SK-N-SH (cell line): ENCODE measurements around the gene DYNC1H1. TPM values are rescaled to one million over a fixed set of nuclear protein-coding genes. Genes with fewer than 3 reads are reported as not detected.

ENCODE experiments used
- CTCF ChIA-PET: fragments of 300-600, 350-600 bp; formaldehyde crosslinking; extraction: SDS; loops from one replicate; lab custom pipeline; 2021; lab: Yijun Ruan, JAX
- POLR2A ChIA-PET: fragments of 350-600 bp; sonication (Branson Sonifier 250); formaldehyde crosslinking; extraction: SDS; loops from one replicate; lab custom pipeline; 2020; ENCODE audit warnings: antibody characterized with exemption, inconsistent platforms; lab: Yijun Ruan, JAX
- DNase-seq: peaks from one replicate; pipeline ENCODE4 v3.0.0; 2012
- H2AFZ ChIP-seq: fragments of 200-600 bp; sonication (generic); 2 replicates; pipeline ENCODE4 v1.8.1; 2016; ENCODE audit warnings: antibody characterized with exemption, mild to moderate bottlenecking, low read depth
- H3F3A ChIP-seq: fragments of 200-600 bp; sonication (generic); replicated peaks from 2 replicates; pipeline ENCODE3; 2016; ENCODE audit warnings: antibody characterized with exemption, mild to moderate bottlenecking; ENCODE audit not compliant: insufficient read depth
- H3K27ac ChIP-seq, 2 experiments: fragments of 200-500 bp in 1 of 2; fragments of 200-600 bp in 1 of 2; sonication (Bioruptor generic) in 1 of 2; sonication (generic), shearing (Covaris generic) in 1 of 2; 2 replicates each; pipeline versions ENCODE4 v1.5.1 to v1.6.1; 2014 to 2016; ENCODE audit warnings: low read depth in 2 of 2, inconsistent platforms in 1 of 2, low read length in 1 of 2, mild to moderate bottlenecking in 1 of 2, mixed read lengths in 1 of 2
- H3K27me3 ChIP-seq: fragments of 200-600 bp; sonication (generic), shearing (Covaris generic); 2 replicates; pipeline ENCODE4 v1.6.1; 2016; ENCODE audit warnings: mixed run types; ENCODE audit not compliant: insufficient read depth
- H3K36me3 ChIP-seq, 2 experiments: fragments of 200-500 bp in 1 of 2; fragments of 200-600 bp in 1 of 2; sonication (Bioruptor generic) in 1 of 2; sonication (generic) in 1 of 2; replicated peaks in 1 of 2; 2 replicates each; pipeline versions ENCODE3 to v1.5.1; 2014 to 2016; ENCODE audit warnings: low read length in 1 of 2, mild to moderate bottlenecking in 1 of 2; ENCODE audit not compliant: insufficient read depth in 2 of 2, control insufficient read depth in 1 of 2
- H3K4me1 ChIP-seq, 2 experiments: fragments of 200-500 bp in 1 of 2; fragments of 200-600 bp in 1 of 2; sonication (Bioruptor generic) in 1 of 2; sonication (generic), shearing (Covaris generic) in 1 of 2; 2 replicates each; pipeline versions ENCODE4 v1.5.1 to v1.6.1; 2014 to 2016; ENCODE audit warnings: low read depth in 1 of 2, low read length in 1 of 2, mixed run types in 1 of 2; ENCODE audit not compliant: insufficient read depth in 2 of 2, control insufficient read depth in 1 of 2
- H3K4me2 ChIP-seq: fragments of 200-600 bp; sonication (generic), shearing (Covaris generic); 2 replicates; pipeline ENCODE4 v1.6.1; 2017; ENCODE audit warnings: mixed run types
- H3K4me3 ChIP-seq, 2 experiments: fragments of 200-500 bp in 1 of 2; fragments of 200-600 bp in 1 of 2; sonication (Bioruptor generic) in 1 of 2; sonication (generic), shearing (Covaris generic) in 1 of 2; 2 replicates each; pipeline versions ENCODE4 v1.5.1 to v1.8.1; 2014 to 2016; ENCODE audit warnings: low read depth in 2 of 2, inconsistent platforms in 1 of 2, low read length in 1 of 2, mild to moderate bottlenecking in 1 of 2, mixed read lengths in 1 of 2, moderate library complexity in 1 of 2
- H3K79me2 ChIP-seq: fragments of 200-600 bp; sonication (generic); 2 replicates; pipeline ENCODE4 v1.8.1; 2017; ENCODE audit warnings: mild to moderate bottlenecking; ENCODE audit not compliant: insufficient read depth
- H3K9ac ChIP-seq: fragments of 200-600 bp; sonication (generic); 2 replicates; pipeline ENCODE4 v1.6.1; 2017; ENCODE audit warnings: mixed run types
- H3K9me2 ChIP-seq: fragments of 200-600 bp; sonication (generic); 2 replicates; pipeline ENCODE4 v1.6.1; 2017; ENCODE audit warnings: mixed run types
- H3K9me3 ChIP-seq: fragments of 200-600 bp; sonication (generic); 2 replicates; pipeline ENCODE4 v1.6.1; 2017; ENCODE audit warnings: mixed run types, mild to moderate bottlenecking, moderate library complexity
- H4K20me1 ChIP-seq: fragments of 200-600 bp; sonication (generic); 2 replicates; pipeline ENCODE4 v1.6.1; 2017; ENCODE audit warnings: mild to moderate bottlenecking, mixed run types; ENCODE audit not compliant: insufficient read depth
- GABPA ChIP-seq: IDR thresholded peaks from 2 replicates; pipeline ENCODE4 v1.4.0; 2012; ENCODE audit warnings: low read depth, mild to moderate bottlenecking
- GATA2 ChIP-seq: sonication (generic); formaldehyde crosslinking; IDR thresholded peaks from 2 replicates; pipeline ENCODE4 v1.5.0; 2020; ENCODE audit warnings: mild to moderate bottlenecking, missing genetic modification reagents
- MXI1 ChIP-seq: IDR thresholded peaks from 2 replicates; pipeline ENCODE4 v1.6.1; 2012; ENCODE audit warnings: mild to moderate bottlenecking, low read depth, low read length, improper control_type of control experiment
- NFIC ChIP-seq: IDR thresholded peaks from 2 replicates; pipeline ENCODE4 v1.4.0; 2012; ENCODE audit warnings: borderline replicate concordance
- NRF1 ChIP-seq: IDR thresholded peaks from 2 replicates; pipeline ENCODE4 v1.6.1; 2012; ENCODE audit warnings: low read depth, mild to moderate bottlenecking, low read length
- POLR2AphosphoS5 ChIP-seq: IDR thresholded peaks from 2 replicates; pipeline ENCODE4 v1.6.1; 2012; ENCODE audit warnings: low read depth, low read length
- RXRA ChIP-seq: IDR thresholded peaks from 2 replicates; pipeline ENCODE4 v1.4.0; 2012; ENCODE audit warnings: low read depth, mild to moderate bottlenecking, borderline replicate concordance
- SIN3A ChIP-seq: IDR thresholded peaks from 2 replicates; pipeline ENCODE4 v1.6.1; 2012; ENCODE audit warnings: low read depth, mild to moderate bottlenecking, low read length, moderate library complexity, borderline replicate concordance
- SMC3 ChIP-seq: IDR thresholded peaks from 2 replicates; pipeline ENCODE4 v1.6.1; 2012; ENCODE audit warnings: low read depth, low read length, improper control_type of control experiment
- TAF1 ChIP-seq: IDR thresholded peaks from 2 replicates; pipeline ENCODE4 v1.6.1; 2012; ENCODE audit warnings: low read depth, mild to moderate bottlenecking, low read length, moderate library complexity, borderline replicate concordance
- TEAD4 ChIP-seq: IDR thresholded peaks from 2 replicates; pipeline ENCODE4 v1.4.0; 2012; ENCODE audit warnings: mild to moderate bottlenecking, borderline replicate concordance; ENCODE audit not compliant: insufficient read depth
- YY1 ChIP-seq: IDR thresholded peaks from 2 replicates; pipeline ENCODE4 v1.4.0; 2012; ENCODE audit warnings: low read depth, mild to moderate bottlenecking
- WGBS: methylation state at CpG from one replicate; pipeline ENCODE4 v1.1.6; 2017; ENCODE audit warnings: low lambda C conversion rate; 5-methylcytosine and 5-hydroxymethylcytosine counted together
- polyA plus RNA-seq, 3 experiments: library from polyadenylated mRNA; depleted of rRNA; stranded (reverse); fragments of >200 nt; gene quantifications; 2 replicates each; pipeline ENCODE4 v1.2.3, GENCODE V29; 2012
- TF ChIP-seq, protein P1 (sequence below): IDR thresholded peaks from 2 replicates; pipeline ENCODE4 v1.4.0; 2012; ENCODE audit warnings: low read depth, borderline replicate concordance
- TF ChIP-seq, protein P2 (sequence below): fragments of 150-350 bp; IDR thresholded peaks from 2 replicates; pipeline ENCODE4 v1.6.1; 2016; ENCODE audit warnings: mild to moderate bottlenecking, low read depth, low read length

The DYNC1H1 gene
- polyA plus RNA-seq (2012; rRNA removed): 110 and 140 TPM in 2 replicates
- polyA plus RNA-seq (2012; cell fraction: cytosol; rRNA removed): 78.2 and 105 TPM in 2 replicates
- 354 and 413 TPM in 2 replicates for polyA plus RNA-seq (2012; cell fraction: nucleus; rRNA removed)

DNA sequence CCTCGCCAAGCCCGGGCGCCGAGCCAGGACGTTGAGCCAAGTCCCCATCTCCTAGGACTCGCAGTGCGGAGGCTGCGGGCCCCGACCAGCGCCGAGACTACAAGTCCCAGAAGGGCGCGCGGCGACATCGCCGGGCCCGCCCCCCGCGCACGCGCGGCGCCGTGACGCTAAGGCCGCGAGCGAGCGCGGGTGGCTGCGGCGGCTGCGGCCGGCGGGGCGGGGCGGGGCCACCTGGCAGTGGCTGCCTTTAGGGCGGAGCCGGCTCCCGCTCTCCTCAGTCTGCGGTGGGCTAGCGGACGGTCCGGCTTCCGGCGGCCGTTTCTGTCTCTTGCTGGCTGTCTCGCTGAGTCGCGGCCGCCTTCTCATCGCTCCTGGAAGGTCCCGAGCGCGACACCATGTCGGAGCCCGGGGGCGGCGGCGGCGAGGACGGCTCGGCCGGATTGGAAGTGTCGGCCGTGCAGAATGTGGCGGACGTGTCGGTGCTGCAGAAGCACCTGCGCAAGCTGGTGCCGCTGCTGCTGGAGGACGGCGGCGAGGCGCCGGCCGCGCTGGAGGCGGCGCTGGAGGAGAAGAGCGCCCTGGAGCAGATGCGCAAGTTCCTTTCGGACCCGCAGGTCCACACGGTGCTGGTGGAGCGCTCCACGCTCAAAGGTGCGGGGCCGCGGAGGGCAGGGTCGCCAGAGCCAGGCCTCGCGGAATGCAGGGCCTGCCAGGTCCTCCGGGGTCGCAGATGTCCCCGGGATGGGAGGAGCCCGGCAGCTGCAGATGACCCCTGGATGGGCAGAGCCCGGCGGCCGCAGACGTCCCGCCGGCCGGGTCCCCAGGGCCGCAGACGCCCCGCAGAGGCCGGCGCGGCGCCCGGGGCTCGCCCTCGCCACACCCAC is at the start of gene DYNC1H1:
Gene DYNC1H1, plus strand, starts transcription at position 277 of the 884 bp plus-strand sequence. Its CDS starts 119 bp downstream, at position 396.
- TF ChIP-seq MXI1 (peak; percentile 56), YY1 (peak; percentile 53; the same call in 1 of the 2 replicates), NFIC (peak; percentile 95), SMC3 (no peak), TAF1 (peak; percentile 90), TEAD4 (no peak), RXRA (no peak; the same call in 1 of the 2 replicates), POLR2AphosphoS5 (peak; percentile 98), NRF1 (peak; percentile 85), GABPA (0 out of 2 replicates have a peak, but pooled peaks have one; percentile 24), GATA2 (CRISPR knock-in tag) (no peak), SIN3A (peak; percentile 47; the same call in 1 of the 2 replicates)
- TF ChIP-seq, protein P1, sequence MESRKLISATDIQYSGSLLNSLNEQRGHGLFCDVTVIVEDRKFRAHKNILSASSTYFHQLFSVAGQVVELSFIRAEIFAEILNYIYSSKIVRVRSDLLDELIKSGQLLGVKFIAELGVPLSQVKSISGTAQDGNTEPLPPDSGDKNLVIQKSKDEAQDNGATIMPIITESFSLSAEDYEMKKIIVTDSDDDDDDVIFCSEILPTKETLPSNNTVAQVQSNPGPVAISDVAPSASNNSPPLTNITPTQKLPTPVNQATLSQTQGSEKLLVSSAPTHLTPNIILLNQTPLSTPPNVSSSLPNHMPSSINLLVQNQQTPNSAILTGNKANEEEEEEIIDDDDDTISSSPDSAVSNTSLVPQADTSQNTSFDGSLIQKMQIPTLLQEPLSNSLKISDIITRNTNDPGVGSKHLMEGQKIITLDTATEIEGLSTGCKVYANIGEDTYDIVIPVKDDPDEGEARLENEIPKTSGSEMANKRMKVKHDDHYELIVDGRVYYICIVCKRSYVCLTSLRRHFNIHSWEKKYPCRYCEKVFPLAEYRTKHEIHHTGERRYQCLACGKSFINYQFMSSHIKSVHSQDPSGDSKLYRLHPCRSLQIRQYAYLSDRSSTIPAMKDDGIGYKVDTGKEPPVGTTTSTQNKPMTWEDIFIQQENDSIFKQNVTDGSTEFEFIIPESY: no peak
- TF ChIP-seq, protein P2, sequence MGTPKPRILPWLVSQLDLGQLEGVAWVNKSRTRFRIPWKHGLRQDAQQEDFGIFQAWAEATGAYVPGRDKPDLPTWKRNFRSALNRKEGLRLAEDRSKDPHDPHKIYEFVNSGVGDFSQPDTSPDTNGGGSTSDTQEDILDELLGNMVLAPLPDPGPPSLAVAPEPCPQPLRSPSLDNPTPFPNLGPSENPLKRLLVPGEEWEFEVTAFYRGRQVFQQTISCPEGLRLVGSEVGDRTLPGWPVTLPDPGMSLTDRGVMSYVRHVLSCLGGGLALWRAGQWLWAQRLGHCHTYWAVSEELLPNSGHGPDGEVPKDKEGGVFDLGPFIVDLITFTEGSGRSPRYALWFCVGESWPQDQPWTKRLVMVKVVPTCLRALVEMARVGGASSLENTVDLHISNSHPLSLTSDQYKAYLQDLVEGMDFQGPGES: no peak
- H3K27ac ChIP-seq: peak within 1 kb of the TSS; percentile 83 to 92
- no peaks in the 10 kb centered on the region for H3K9me3 ChIP-seq
- H3K4me2 ChIP-seq: peak within 1 kb of the TSS; percentile 78
- peaks cover 22 to 37% of the 10 kb centered on the region in 2 experiments; a peak in 3 of 4 replicates for H3K4me1 ChIP-seq
- peak; percentile 96 for DNase-seq
- under 1% methylated on average over 52 of the region's 115 CpGs for WGBS
- peak within 1 kb of the TSS; percentile 80 for H2AFZ ChIP-seq
- peak within 1 kb of the TSS; percentile 90 to 97 for H3K4me3 ChIP-seq
- no peaks in the 10 kb centered on the region for H3K27me3 ChIP-seq
- peaks cover 10% of the 10 kb centered on the region for H3F3A ChIP-seq
- peaks cover 30% of the 10 kb centered on the region for H4K20me1 ChIP-seq
- peak within 1 kb of the TSS; percentile 95 for H3K9ac ChIP-seq
- POLR2A ChIA-PET: interaction anchor here (0.6 to 1.1 kb wide), 4 partner anchors 8 to 154 kb away, joined by 3 read pairs; no protein-coding TSS in a partner anchor
- H3K36me3 ChIP-seq: peaks cover 3 to 21% of the 10 kb centered on the region in 2 experiments
- H3K79me2 ChIP-seq: peaks cover 52% of the 10 kb centered on the region
- CTCF ChIA-PET: interaction anchor here (0.6 to 4.6 kb wide), 8 partner anchors 11 to 349 kb away, joined by 3 to 33 read pairs (median 3); no protein-coding TSS in a partner anchor
- no peaks in the 10 kb centered on the region for H3K9me2 ChIP-seq
